ENCODE measurements around the gene NEK8. TPM values are rescaled to one million over a fixed set of nuclear protein-coding genes. Genes with fewer than 3 reads are reported as not detected.
A peak's percentile ranks its signal among the peaks of the same experiment; 100 is the strongest.

NEK8 gene
- polyA plus RNA-seq, 4 donors = 6.2 to 13.8 (median 10.2) TPM

- DNase-seq (ENCODE audit: low read depth in 4 of 4, low spot score in 2 of 4) = peak in 1 of 4 donors; percentile 77
Observed at GRCh38 chr17:28743243-28744103, 14.9 kb downstream of the NEK8 start, which contains the start of gene TRAF4. Gene TRAF4, plus strand, starts transcription at chr17:28744011. Its CDS starts 102 bp downstream, at chr17:28744113.

- no peak for DNase-seq (ENCODE audit: low read depth in 4 of 4, low spot score in 2 of 4)
Observed at GRCh38 chr17:28744104-28744971, 15.8 kb downstream of the NEK8 start.

- DNase-seq (ENCODE audit: low read depth in 4 of 4, low spot score in 2 of 4) = peak in 3 of 4 donors; percentile 66 to 69 (median 68)
Observed at GRCh38 chr17:28744972-28745785, 16.6 kb downstream of the NEK8 start.

GRCh38 chr17:28745786-28746411 lies 17.3 kb downstream of the NEK8 start:
- DNase-seq (ENCODE audit: low read depth in 4 of 4, low spot score in 2 of 4) = peak in 3 of 4 donors; percentile 57 to 69 (median 66)

- no peak for DNase-seq (ENCODE audit: low read depth in 4 of 4, low spot score in 2 of 4)
Observed at GRCh38 chr17:28746611-28747050, 18.0 kb downstream of the NEK8 start.

GRCh38 chr17:28747051-28747691 lies 18.6 kb downstream of the NEK8 start:
- no peak for DNase-seq (ENCODE audit: low read depth in 4 of 4, low spot score in 2 of 4)

- DNase-seq (ENCODE audit: low read depth in 4 of 4, low spot score in 2 of 4) = no peak
Observed at GRCh38 chr17:28747801-28748750, 19.5 kb downstream of the NEK8 start.

- DNase-seq (ENCODE audit: low read depth in 4 of 4, low spot score in 2 of 4) = no peak
Observed at GRCh38 chr17:28748852-28749515, 20.4 kb downstream of the NEK8 start.

- DNase-seq (ENCODE audit: low read depth in 4 of 4, low spot score in 2 of 4) = no peak
Observed at GRCh38 chr17:28749516-28750177, 21.1 kb downstream of the NEK8 start.

- peak in 3 of 4 donors; percentile 63 to 89 (median 78) for DNase-seq (ENCODE audit: low read depth in 4 of 4, low spot score in 2 of 4)
Observed at GRCh38 chr17:28750178-28751047, 21.8 kb downstream of the NEK8 start.

- DNase-seq (ENCODE audit: low read depth in 4 of 4, low spot score in 2 of 4) = no peak
Observed at GRCh38 chr17:28751600-28752366, 23.2 kb downstream of the NEK8 start.

- DNase-seq (ENCODE audit: low read depth in 4 of 4, low spot score in 2 of 4) = no peak
Observed at GRCh38 chr17:28755486-28755885, 26.9 kb downstream of the NEK8 start.

GRCh38 chr17:28756049-28756804 lies 27.6 kb downstream of the NEK8 start:
- DNase-seq (ENCODE audit: low read depth in 4 of 4, low spot score in 2 of 4) = no peak

- DNase-seq (ENCODE audit: low read depth in 4 of 4, low spot score in 2 of 4) = no peak
Observed at GRCh38 chr17:28758411-28759121, 30.0 kb downstream of the NEK8 start.

All from left renal cortex interstitium (tissue), 4 donors.